HG02981 (cell line): ENCODE results near the gene MELTF.

Experiments used
- ATAC-seq: cut with Tn5 transposase; IDR thresholded peaks from one replicate; pipeline ENCODE4 v1.9.1; 2021; ENCODE audit warnings: mild to moderate bottlenecking, moderate library complexity; ENCODE audit not compliant: unreplicated experiment

Gene MELTF

GRCh38 chr3:196969134-196969659 lies 60.4 kb downstream of the MELTF start:
- peak; percentile 45 for ATAC-seq

- ATAC-seq, result peak; percentile 43
Measured at GRCh38 chr3:196968233-196969133, 61.1 kb downstream of the MELTF start, which contains the start of gene PIGZ. Gene PIGZ (minus strand): TSS chr3:196968833. CDS start chr3:196952031, 16,802 bp downstream.

- ATAC-seq, result no peak
Measured at GRCh38 chr3:196967412-196968232, 62.0 kb downstream of the MELTF start.

GRCh38 chr3:196966526-196967401 lies 62.9 kb downstream of the MELTF start:
- ATAC-seq, result no peak

GRCh38 chr3:196965804-196966173 lies 63.8 kb downstream of the MELTF start:
- ATAC-seq, result no peak

GRCh38 chr3:196965112-196965803 lies 64.4 kb downstream of the MELTF start:
- ATAC-seq, result no peak

- ATAC-seq, result no peak
Measured at GRCh38 chr3:196963631-196963953, 66.0 kb downstream of the MELTF start.

GRCh38 chr3:196962930-196963630 lies 66.5 kb downstream of the MELTF start:
- ATAC-seq, result no peak

- no peak for ATAC-seq
Measured at GRCh38 chr3:196962108-196962929, 67.3 kb downstream of the MELTF start.

GRCh38 chr3:196954832-196955231 lies 74.8 kb downstream of the MELTF start:
- ATAC-seq, result no peak
